Neural crest cell (in vitro differentiated cells): Measurements from ENCODE around the gene RYR3. TPM values are rescaled to one million over a fixed set of nuclear protein-coding genes. Genes with fewer than 3 reads are reported as not detected.

ENCODE experiments used
- DNase-seq: peaks from one replicate; pipeline ENCODE4 v3.0.0; 2021; ENCODE audit warnings: low read depth, mixed read lengths, low spot score
- H3K27ac Mint-ChIP-seq: one replicate; pipeline ENCODE4 v1.8.0; 2021; ENCODE audit warnings: mild to moderate bottlenecking, mixed read lengths; ENCODE audit not compliant: unreplicated experiment
- H3K27me3 Mint-ChIP-seq: 2 replicates; pipeline ENCODE4 v1.8.0; 2021; ENCODE audit warnings: low read depth, mild to moderate bottlenecking, mixed read lengths
- H3K36me3 Mint-ChIP-seq: 2 replicates; pipeline ENCODE4 v1.8.0; 2021; ENCODE audit warnings: low read depth, mild to moderate bottlenecking, mixed read lengths
- H3K4me1 Mint-ChIP-seq: 2 replicates; pipeline ENCODE4 v1.8.0; 2021; ENCODE audit warnings: mixed read lengths
- H3K4me3 Mint-ChIP-seq: one replicate; pipeline ENCODE4 v1.8.0; 2021; ENCODE audit warnings: mild to moderate bottlenecking, mixed read lengths
- H3K9me3 Mint-ChIP-seq: 2 replicates; pipeline ENCODE4 v1.8.0; 2021; ENCODE audit warnings: mixed read lengths
- CTCF ChIP-seq: fragments of 200-600 bp; sonication (generic); conservative IDR thresholded peaks from 2 replicates; pipeline ENCODE4 v1.5.0; 2021; ENCODE audit warnings: antibody characterized with exemption, mild to moderate bottlenecking
- long read RNA-seq: library from polyadenylated mRNA; unstranded; transcript quantifications from one replicate; pipeline ENCODE4 v2.0.0, GENCODE V29; 2020
- total RNA-seq: library from RNA; stranded (reverse); gene quantifications from 2 replicates; pipeline ENCODE4 v1.2.1, GENCODE V29; 2021

RYR3 gene
- 1.5 and 2.2 TPM in 2 replicates for total RNA-seq
- long read RNA-seq, partial matches to known transcripts = 0 of 3 reads
- long read RNA-seq, other reads (novel, unspliced or antisense) = 3 of 3 reads

- Mint-ChIP-seq H3K9me3 (no peaks in the 10 kb centered on the region), H3K27ac (no peak within 1 kb of the TSS), H3K36me3 (peaks cover 2% of the 10 kb centered on the region), H3K4me3 (peak within 1 kb of the TSS; percentile 91), H3K27me3 (peaks cover 80% of the 10 kb centered on the region), H3K4me1 (peaks cover 4% of the 10 kb centered on the region)
- peak; percentile 26 for DNase-seq
- TF ChIP-seq CTCF = no peak
Observed at GRCh38 chr15:33310481-33311311, at the start of gene RYR3. TSS of gene RYR3 (plus strand) at chr15:33310967. CDS start at chr15:33311046, 79 bp downstream.

- H3K9me3 Mint-ChIP-seq = peaks cover 2% of the 10 kb centered on the region
Observed at GRCh38 chr15:33262306-33262705, 48.5 kb upstream of the RYR3 start.

GRCh38 chr15:33277689-33278088 is 33.1 kb upstream of the RYR3 start:
- peaks cover 3% of the 10 kb centered on the region for H3K4me1 Mint-ChIP-seq
- no peaks in the 10 kb centered on the region for H3K27me3 Mint-ChIP-seq
- no peaks in the 10 kb centered on the region for H3K36me3 Mint-ChIP-seq
- H3K27ac Mint-ChIP-seq = no peak overlapping the region
- no peak for DNase-seq
- H3K4me3 Mint-ChIP-seq = no peak overlapping the region
- peaks cover 5% of the 10 kb centered on the region for H3K9me3 Mint-ChIP-seq
- TF ChIP-seq CTCF = no peak

More at GRCh38 chr15:33262306-33262705, 48.5 kb upstream of the RYR3 start:
- no peak for TF ChIP-seq CTCF
- no peak overlapping the region for H3K27ac Mint-ChIP-seq
- peaks cover 9% of the 10 kb centered on the region for H3K27me3 Mint-ChIP-seq
- no peak overlapping the region for H3K4me3 Mint-ChIP-seq
- no peaks in the 10 kb centered on the region for H3K36me3 Mint-ChIP-seq
- no peaks in the 10 kb centered on the region for H3K4me1 Mint-ChIP-seq
- DNase-seq = no peak

GRCh38 chr15:33278816-33279612 is 31.8 kb upstream of the RYR3 start:
- Mint-ChIP-seq H3K27me3 (no peaks in the 10 kb centered on the region), H3K4me1 (peaks cover 7% of the 10 kb centered on the region), H3K9me3 (peaks cover 6% of the 10 kb centered on the region), H3K36me3 (no peaks in the 10 kb centered on the region), H3K27ac (no peak overlapping the region), H3K4me3 (no peak overlapping the region)
- no peak for DNase-seq
- TF ChIP-seq CTCF = no peak

- H3K27ac Mint-ChIP-seq = no peak overlapping the region
- TF ChIP-seq CTCF = no peak
- no peak for DNase-seq
- H3K4me1 Mint-ChIP-seq = peaks cover 7% of the 10 kb centered on the region
- no peaks in the 10 kb centered on the region for H3K36me3 Mint-ChIP-seq
- H3K4me3 Mint-ChIP-seq = no peak overlapping the region
- H3K9me3 Mint-ChIP-seq = peaks cover 8% of the 10 kb centered on the region
- H3K27me3 Mint-ChIP-seq = no peaks in the 10 kb centered on the region
Observed at GRCh38 chr15:33279613-33280205, 31.1 kb upstream of the RYR3 start.
